GM18520 (cell line): Measurements from ENCODE around the gene RNF10.
"Not testable (repeated sequence)": the region's sequence is repeated elsewhere in the genome, so short reads cannot be mapped to it uniquely, and the experiment has no call there.

Source experiments
- ATAC-seq: cut with Tn5 transposase; IDR thresholded peaks from one replicate; pipeline ENCODE4 v1.9.1; 2021; ENCODE audit not compliant: unreplicated experiment

Gene RNF10

DNA sequence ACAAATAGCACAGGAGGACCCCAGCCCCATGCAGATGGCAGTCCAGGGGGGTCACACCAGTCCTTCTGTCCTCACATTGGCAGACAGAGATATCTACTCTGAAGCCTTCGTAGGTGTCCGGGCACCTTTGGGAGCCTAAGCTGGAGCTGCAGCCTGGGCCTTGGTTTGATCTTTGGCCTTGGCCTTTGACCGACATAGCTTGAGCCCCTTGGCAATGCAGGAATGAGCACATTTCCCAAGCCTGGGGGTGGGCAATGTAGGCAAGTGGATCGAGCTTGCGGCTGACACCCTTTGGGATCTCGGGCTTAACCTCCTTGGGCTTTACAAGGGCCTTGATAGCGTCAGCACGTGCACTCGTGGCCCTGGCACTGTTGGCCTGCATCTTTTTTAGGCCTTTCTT, 11.6 kb upstream of the RNF10 start:
- ATAC-seq: no peak

DNA sequence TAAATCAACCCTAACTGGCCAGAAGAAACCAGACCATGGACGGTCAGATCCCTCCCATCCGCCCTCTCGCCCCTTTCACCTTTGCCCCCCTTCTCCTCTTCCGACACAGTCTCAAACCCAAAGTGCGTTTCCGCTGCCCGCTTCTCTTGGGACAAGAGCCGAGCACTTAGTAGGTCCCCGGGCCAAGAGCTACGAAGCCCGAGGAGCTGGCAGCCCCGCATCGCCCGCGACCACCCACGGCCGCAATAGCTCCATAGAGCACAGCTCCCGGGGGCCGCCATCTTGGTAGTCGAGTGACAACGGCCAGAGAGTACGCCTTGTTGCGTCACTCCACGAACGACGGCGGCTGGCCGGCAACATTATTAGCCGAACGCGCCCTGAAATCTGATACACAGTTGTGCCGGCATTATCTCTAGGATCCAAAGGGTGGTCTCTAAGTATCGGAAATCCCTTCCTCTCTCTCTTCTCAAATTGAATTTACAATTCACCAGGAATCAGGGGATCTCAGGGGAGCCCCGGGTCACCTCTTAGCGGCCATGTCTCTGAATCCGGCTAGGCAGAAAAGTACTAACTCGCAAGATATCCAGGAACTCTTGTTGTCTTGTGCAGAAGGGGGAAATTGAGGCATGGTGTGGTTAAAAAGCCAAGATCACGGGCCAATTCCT, 5.2 kb upstream of the RNF10 start, which contains the start of gene COQ5:
TSS of gene COQ5 (minus strand) at position 298 of the 665 bp plus-strand sequence. CDS start at position 281, 17 bp downstream.
- ATAC-seq: peak; percentile 65

DNA sequence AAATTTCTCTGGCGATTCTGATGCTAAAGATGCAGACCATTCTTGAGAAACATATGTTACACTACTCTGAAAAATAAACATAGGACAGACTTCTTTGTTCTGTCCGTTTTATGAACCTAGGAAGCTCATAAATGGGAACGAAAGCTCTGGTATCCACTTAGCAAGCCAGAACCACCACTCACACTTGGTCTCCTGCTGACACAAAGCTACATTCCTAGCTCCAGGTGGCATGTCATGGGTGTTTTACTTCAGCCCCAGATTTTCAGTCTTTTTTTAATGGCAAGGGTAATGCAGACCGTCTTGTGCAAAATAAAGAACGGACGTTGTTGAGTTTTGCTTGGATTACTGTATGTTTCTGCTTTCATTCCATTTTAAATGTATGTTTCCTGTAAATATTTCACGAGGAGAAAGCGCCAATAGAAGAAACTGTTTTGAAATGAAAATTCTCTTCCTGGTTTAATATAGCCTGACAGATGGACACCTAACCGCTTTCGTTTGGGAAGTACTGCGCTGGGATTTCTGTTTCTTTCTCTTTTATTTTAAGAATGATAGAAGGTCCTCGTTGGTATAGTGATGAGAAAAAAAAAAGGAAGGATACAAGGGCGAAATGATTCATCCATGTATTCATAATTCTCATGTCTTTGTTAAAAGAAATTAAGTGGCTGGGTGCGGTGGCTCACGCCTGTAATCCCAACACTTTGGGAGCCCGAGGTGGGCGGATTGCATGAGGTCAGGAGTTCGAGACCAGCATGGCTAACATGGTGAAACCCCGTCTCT, 4.3 kb upstream of the RNF10 start:
- no peak for ATAC-seq

DNA sequence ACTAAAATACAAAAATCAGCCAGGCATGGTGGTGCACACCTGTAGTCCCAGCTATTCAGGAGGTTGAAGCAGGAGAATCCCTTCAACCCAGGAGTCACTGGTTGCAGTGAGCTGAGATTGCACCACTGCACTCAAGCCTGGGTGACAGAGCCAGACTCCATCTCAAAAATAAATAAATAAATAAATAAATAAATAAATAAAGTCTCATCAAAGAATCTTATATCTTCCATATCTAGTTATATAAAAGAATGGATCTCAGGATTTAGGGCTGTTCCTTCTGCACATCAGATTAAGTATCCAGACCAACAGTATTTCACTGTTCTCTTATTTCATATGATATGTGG, 3.8 kb upstream of the RNF10 start:
- not testable (repeated sequence) for ATAC-seq

DNA sequence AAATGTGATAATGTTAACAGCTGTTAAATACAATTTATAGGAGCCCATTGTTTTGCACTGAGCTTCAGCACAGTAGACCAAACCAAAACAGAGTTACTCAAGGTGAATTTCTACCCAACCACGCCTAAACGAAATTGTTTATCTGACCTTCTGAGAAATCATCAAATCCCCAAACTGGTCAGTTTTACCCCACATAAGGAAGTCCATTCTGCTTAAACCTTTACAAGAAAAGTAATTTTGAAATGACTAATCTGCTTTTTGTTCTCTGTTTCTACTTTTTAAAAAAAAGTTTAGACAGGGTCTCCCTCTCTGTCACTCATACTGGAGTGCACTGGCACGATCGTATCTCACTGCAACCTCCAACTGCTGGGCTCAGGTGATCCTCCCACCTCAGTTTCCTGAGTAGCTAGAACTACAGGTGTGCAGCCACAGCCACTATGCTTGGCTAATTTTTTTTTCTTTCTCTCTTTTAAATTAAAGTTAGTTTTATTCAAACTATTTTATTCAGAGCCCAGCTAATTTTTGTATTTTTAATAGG, 1.4 kb upstream of the RNF10 start:
- no peak for ATAC-seq

DNA sequence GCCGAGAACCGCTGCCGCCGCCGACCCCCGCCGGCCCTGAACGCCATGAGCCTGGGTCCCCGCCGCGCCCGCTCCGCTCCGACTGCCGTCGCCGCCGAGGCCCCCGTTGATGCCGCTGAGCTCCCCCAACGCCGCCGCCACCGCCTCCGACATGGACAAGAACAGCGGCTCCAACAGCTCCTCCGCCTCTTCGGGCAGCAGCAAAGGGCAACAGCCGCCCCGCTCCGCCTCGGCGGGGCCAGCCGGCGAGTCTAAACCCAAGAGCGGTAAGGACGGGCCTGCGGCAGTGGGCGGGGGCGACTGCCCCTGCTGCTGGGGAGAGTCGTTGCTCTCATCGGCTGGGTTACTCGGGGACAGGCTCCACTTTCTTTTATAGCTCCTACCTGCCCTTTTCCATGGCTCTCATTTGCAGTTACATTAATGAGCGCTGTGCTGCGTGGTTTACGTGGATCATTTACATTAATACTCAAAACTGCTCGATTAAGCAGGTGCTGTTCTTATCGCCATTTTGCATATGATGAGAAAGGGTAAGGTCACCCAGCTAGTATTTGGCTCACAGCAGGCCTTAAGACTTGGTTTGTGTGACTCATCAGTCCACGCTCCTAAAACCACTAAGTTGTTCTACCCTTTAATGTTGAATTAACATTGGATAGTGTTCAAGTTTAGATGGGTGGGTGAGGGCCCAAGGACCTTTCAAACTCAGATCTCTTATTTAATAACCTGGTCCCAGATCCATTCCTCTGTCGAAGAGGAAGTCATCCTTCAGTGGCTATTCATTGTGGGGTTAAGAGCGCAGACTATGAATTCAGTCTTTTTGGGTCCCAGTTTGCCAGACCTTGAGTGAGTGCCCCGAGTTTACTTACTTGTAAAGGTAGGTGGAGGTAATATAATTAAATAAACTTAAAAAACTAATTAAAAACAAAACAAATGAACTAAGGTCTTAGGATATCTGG, 823 bp downstream of the RNF10 start:
- ATAC-seq: no peak

DNA sequence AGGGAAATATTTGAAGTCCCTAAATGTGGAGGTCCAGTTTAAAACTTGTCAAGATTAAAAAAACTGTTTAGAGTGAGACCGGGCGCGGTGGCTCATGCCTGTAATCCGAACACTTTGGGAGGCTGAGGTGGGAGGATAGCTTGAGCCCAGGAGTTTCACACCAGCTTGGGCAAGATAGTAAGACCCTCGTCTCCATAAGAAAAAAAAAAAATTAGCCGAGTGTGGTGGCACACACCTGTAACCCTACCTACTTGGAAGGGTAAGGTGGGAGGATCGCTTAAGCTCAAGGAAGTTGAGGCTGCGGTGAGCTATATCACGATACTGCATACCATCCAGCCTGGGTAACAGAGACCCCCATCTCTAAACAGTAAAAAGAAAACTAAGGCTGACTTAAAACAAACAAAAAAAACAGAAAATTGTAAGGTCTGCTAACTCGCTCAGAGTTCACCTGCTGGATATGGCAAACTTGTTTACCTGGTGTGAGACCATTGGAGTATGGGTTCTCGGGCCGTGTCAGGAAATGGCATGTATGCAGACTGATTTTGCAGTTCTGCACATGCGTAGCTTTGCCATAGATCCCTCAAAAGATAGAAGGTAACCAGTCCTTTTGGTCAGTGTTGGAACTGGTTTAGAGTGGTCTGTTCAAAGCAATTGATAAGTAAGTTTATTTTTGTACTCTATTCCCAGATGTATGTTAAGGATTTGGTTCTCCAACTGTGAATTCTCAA, 2.1 kb downstream of the RNF10 start:
- ATAC-seq: no peak

DNA sequence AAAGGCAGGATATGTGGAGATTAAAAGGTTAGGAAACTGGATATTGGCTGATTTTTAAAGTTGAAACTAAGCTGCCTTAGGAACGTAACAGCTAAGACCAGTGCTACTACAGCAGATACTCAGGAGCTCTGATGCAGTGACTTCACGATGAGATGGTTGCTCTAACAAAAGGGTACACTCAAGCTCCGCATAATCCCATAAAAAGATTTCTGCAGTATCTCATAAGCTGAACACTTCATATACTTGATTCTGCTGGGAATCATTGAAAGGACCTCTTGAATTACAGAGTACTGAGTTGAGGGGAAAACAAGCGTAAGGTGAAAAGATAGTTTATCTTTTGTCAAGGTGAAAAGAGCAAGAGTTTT, 3.7 kb downstream of the RNF10 start:
- no peak for ATAC-seq

DNA sequence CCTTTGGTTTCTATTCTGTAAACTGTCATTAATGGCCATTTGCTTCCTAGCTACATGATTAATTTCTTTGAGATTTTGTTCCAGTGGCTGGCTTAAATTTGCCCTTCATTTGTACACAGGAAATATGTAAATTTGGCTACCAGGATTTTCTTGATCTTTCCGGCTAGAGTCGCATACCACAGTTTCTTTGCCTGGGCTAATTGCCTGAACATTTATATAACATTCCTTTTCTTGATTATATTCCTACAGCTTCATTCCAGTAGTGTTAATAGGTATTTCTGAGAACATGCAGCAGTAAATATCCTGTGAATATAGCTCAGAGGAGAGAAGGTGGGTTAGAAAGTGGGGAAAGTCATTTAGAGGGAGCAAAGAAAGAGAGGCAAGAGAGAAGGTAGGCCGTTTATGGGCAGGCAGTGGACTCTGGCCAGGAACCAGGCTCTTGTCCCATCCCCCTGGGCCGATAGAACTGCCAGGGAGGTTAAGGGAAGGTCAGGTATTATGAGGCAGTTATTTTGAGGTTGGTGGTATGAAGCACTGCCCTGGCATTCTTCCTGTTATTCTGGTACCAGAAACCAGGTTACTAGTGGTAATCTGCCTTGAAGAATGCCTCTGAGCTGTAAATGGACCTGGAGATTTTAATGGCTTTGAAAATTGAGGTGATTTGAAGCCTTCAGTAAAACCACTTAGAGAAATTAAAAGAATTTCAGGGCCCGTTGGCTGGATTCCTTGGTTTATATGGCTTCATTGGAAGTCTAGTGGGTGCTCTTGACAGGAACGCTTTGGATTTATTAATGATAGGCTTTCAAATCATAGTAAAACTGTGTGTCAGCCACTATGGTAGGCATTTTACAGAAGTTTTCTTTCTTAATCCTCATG, 4.4 kb downstream of the RNF10 start:
- no peak for ATAC-seq

DNA sequence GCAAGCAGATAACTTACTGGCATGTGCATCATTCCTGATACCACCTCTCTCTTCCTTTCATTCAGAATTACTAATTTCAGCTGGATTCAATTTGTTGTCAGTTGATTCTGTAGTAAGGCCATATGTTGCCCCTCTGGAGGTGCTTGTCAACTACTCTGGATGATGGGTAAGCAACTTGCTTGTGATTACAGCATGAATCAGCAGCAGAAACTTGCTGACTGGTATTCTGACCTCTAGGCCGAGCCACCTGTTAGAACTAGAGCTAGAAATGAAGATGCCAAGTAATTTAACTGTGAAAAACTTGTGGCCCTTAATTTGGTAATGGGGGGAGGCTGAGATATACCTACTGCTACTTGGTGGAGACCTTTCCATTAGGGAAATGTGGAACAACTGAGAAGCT, 5.1 kb downstream of the RNF10 start:
- no peak for ATAC-seq

DNA sequence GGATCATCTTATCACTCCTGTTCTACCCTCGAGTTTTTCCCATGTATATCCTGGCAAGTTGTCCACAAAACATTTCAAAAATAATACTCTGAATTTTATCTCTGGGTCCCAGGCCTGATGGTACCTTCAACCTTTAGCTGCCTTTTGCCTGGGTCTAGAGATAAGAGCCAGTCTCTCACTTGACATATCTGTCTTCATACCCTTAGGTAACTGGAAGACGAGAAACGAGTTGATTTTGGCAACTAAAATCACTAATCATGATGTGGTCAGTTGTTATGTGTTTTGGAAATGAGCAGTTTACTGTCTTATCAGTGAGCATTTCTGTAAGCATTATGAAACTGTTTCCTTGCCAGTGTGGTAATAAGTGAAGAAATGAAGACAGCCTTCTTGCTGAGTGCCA, 6.3 kb downstream of the RNF10 start:
- ATAC-seq: no peak

DNA sequence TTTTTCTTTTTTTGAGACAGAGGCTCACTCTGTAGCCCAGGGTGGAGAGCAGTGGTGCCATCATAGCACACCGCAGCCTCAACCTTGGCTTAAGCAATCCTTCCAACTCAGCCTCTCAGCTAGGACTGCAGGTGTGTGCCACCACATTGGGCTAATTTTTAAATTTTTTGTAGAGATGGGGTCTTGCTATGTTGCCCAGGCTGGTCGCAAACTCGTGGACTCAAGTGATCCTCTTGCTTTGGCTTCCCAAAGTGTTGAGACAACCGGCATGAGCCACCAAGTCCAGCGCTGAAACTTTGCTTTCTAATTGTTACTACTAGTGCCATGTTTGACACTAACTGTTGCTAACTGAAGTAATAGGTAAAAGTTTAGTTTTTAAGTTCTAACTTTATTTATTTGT, 8.0 kb downstream of the RNF10 start:
- no peak for ATAC-seq

DNA sequence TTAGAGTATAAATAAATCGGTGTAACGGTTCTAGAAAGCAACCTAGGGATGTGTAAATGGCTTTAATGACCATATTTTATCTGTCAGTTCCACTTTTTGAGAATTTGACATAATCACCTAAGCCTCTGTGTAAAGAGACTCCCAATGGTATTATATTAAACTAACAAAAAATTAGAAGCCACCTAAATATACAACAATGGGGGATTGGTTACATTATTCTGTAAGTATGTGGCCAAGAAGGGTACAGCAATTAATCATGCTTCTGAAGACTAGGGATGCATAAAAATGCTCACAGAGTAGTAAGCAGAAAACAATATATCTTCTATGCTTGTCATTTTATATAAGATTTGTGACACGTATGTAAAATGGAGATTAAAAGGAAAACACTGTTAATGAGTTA, 10.5 kb downstream of the RNF10 start:
- no peak for ATAC-seq

DNA sequence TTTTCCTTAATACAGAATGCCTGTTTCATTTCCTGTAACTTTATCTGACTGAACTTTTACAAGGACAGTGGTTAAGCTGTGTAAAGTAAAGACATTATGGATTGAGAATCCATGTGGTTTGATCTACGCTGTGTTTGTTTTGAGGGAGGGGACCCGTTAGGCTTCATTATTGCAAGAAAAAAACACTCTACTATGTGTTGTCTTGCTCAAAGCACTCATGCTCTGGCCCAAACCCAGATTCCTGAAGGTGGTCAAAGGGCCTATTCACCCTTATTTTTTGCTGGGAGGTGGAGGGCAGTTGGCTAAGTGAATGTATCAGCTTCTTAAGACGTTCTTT, 11.9 kb downstream of the RNF10 start:
- ATAC-seq: no peak

DNA sequence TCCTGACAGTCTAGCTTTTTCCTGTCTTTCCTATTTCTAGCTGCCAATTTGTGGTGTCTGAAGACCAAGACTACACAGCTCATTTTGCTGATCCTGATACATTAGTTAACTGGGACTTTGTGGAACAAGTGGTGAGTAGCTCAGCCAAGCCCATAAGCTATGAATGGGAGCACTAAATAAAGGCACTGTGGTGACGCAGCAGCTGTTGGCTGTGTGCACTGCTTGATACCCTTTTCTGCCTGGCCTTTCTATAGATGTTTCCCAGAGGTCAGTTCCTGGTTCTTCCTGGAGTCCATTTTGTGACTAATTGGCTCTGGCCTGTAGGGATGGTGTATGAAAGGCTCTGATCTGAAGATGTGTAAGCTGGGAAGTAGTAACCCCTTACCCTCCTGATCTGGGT, 20.5 kb downstream of the RNF10 start:
- ATAC-seq: no peak

DNA sequence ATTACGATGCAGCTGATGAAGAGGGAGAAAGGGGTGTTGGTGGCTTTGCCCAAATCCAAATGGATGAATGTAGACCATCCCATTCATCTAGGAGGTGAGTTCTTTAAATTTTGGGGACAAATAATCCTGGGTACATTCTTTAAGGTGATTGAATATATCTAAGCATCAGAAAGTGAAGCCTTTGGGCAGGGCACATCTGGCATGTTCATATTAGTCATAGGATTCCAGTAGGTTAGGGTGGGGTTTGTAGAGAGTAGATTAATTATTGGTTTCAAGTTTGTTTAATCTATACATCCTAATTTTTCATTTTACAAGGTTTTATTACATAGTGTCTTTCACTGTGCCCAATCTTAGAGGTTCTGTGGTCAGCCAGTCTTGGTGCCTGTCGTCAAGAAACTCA, 23.4 kb downstream of the RNF10 start:
- ATAC-seq: no peak

DNA sequence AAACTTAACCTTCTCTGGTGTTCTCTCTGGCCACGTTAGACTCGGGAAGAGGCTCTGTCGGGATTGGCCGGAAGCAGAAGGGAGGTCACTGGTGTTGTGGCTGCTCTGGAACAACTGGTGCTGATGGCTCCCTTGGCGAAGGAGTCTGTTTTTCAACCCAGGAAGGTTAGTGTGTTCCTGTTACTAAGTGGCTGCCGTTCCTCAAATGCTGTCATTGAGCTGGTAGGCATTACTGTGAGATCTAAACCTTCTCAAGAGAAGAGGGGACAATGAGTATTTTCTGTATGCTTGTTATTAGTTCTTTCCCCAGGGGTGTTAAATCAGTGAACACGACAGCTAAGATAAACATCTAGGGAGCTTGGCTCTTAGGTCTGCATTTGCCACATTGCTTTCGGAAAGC, 28.8 kb downstream of the RNF10 start:
- ATAC-seq: no peak

DNA sequence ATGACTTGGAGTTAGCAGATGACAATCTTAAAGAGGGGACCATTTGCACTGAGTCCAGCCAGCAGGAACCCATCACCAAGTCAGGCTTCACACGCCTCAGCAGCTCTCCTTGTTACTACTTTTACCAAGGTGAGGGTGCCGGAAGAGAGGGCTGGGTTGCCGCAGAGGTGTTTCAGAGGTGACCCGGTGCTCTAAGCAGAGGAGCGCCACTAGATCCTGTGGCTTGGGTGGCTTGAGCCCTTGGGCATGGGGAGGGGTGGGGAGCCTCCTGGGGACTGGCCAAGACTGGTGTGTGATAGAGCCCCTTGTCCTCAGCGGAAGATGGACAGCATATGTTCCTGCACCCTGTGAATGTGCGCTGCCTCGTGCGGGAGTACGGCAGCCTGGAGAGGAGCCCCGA, 29.3 kb downstream of the RNF10 start:
- no peak for ATAC-seq

DNA sequence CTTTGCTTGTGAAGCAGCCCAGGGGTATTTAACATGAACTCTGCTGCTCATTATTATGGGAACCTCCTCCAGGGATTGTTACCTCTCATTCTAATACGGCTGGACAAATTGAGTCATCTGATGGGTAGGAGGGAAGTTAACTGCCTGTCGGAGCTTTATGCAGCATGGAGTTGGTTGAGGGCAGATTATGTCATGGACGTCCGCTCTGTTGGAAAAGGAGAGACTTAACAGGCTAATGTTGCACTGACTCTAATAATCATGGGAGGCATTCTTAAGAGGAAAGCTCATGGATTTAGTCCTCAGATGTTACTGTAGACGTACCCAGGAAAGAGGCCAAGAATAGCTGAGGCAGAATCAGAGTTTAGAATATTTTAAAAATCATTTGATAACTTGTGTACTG, 37.1 kb downstream of the RNF10 start:
- ATAC-seq: no peak

DNA sequence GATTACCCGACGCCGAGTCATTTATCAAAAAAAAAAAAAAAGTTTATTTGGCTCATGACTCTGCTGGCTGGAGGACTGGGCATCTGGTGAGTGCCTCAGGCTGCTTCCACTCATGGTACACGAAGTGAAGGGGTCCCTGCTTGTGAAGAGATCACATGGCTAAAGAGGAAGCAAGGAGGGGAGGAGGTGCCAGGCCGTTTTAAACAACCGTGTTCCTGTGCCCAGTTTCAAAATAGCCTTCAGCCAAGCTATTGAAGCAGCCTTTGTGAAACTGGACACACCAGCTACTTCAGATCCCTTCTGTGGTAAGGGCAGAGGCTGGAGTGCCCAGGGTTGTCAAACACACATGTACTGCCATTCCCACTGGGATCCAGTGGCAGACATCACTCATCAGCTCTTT, 39.4 kb downstream of the RNF10 start:
- no peak for ATAC-seq
